Posterior vena cava (tissue), 2 donors: ENCODE data around the gene ZNF346. TPM values are rescaled to one million over a fixed set of nuclear protein-coding genes. Genes with fewer than 3 reads are reported as not detected.

Experiments used
- DNase-seq: peaks from one replicate; pipeline ENCODE4 v3.0.0-alpha.2; 2020; ENCODE audit warnings: low spot score
- intact Hi-C, 2 donors: fragments of 100-400 bp; cut with DNase I; formaldehyde crosslinking; loops; one replicate each; pipeline versions ENCODE4 v1.14.1 to v1.14.2; 2022 to 2023
- total RNA-seq, 2 donors: library from RNA; stranded (reverse); fragmentation: NEBNext Ultra II Directional; extraction: Animal tissue kit (Norgen Biotek cat#: 25700); gene quantifications; one replicate each; pipeline ENCODE4 v1.2.1, GENCODE V29; 2021
- donor health status: DM: yes; HTN: yes; CAD: no.
- donor health status: DM: yes; HTN: yes; CAD: no.

Gene ZNF346
- total RNA-seq, 2 donors from 2014 or later: 11.6 to 12.5 TPM

GRCh38 chr5:177107159-177107558, 84.7 kb downstream of the ZNF346 start:
- intact Hi-C loops: no loop called here
- no peak for DNase-seq

GRCh38 chr5:177109810-177110209, 87.3 kb downstream of the ZNF346 start:
- intact Hi-C loops: loop anchor here in 1 of 2 donors (10.0 kb wide), 1 partner anchor 125 kb away; no protein-coding TSS in a partner anchor
- DNase-seq: no peak

- intact Hi-C loops: loop anchor here in 1 of 2 donors (10.0 kb wide), 1 partner anchor 123 kb away; no protein-coding TSS in a partner anchor
- DNase-seq: no peak
These were observed 89.4 kb downstream of the ZNF346 start for GRCh38 chr5:177111720-177112394.

GRCh38 chr5:177112589-177113220, 90.2 kb downstream of the ZNF346 start:
- DNase-seq: no peak
- intact Hi-C loops: loop anchor here in 1 of 2 donors (10.0 kb wide), 1 partner anchor 122 kb away; no protein-coding TSS in a partner anchor

GRCh38 chr5:177113566-177114424, 91.3 kb downstream of the ZNF346 start:
- intact Hi-C loops: loop anchor here in 1 of 2 donors (10.0 kb wide), 1 partner anchor 121 kb away; no protein-coding TSS in a partner anchor
- DNase-seq: peak; percentile 93

- intact Hi-C loops: loop anchor here in 1 of 2 donors (10.0 kb wide), 1 partner anchor 118 kb away; no protein-coding TSS in a partner anchor
- DNase-seq: peak; percentile 97
These were observed 94.3 kb downstream of the ZNF346 start for GRCh38 chr5:177116631-177117373.

- intact Hi-C loops: loop anchor here in 1 of 2 donors (10.0 kb wide), 1 partner anchor 117 kb away; no protein-coding TSS in a partner anchor
- DNase-seq: peak; percentile 49
These were observed 95.0 kb downstream of the ZNF346 start for GRCh38 chr5:177117441-177118045.

GRCh38 chr5:177122566-177122965, 100.1 kb downstream of the ZNF346 start:
- intact Hi-C loops: no loop called here
- peak; percentile 8 for DNase-seq

GRCh38 chr5:177123789-177124485, 101.4 kb downstream of the ZNF346 start:
- peak; percentile 46 for DNase-seq
- intact Hi-C loops: no loop called here

- intact Hi-C loops: no loop called here
- DNase-seq: peak; percentile 14
These were observed 102.0 kb downstream of the ZNF346 start for GRCh38 chr5:177124486-177124991.

GRCh38 chr5:177126771-177127170, 104.3 kb downstream of the ZNF346 start:
- intact Hi-C loops: no loop called here
- no peak for DNase-seq

GRCh38 chr5:177128551-177128981, 106.1 kb downstream of the ZNF346 start:
- peak; percentile 76 for DNase-seq
- intact Hi-C loops: no loop called here

- intact Hi-C loops: no loop called here
- peak; percentile 58 for DNase-seq
These were observed 107.9 kb downstream of the ZNF346 start for GRCh38 chr5:177130211-177131018.
